HG02973 (cell line): ENCODE data around the gene KCNMB1.

Experiments
- ATAC-seq: cut with Tn5 transposase; IDR thresholded peaks from one replicate; pipeline ENCODE4 v1.9.1; 2021; ENCODE audit warnings: moderate library complexity; ENCODE audit not compliant: unreplicated experiment

KCNMB1 gene, protein sequence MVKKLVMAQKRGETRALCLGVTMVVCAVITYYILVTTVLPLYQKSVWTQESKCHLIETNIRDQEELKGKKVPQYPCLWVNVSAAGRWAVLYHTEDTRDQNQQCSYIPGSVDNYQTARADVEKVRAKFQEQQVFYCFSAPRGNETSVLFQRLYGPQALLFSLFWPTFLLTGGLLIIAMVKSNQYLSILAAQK

DNA sequence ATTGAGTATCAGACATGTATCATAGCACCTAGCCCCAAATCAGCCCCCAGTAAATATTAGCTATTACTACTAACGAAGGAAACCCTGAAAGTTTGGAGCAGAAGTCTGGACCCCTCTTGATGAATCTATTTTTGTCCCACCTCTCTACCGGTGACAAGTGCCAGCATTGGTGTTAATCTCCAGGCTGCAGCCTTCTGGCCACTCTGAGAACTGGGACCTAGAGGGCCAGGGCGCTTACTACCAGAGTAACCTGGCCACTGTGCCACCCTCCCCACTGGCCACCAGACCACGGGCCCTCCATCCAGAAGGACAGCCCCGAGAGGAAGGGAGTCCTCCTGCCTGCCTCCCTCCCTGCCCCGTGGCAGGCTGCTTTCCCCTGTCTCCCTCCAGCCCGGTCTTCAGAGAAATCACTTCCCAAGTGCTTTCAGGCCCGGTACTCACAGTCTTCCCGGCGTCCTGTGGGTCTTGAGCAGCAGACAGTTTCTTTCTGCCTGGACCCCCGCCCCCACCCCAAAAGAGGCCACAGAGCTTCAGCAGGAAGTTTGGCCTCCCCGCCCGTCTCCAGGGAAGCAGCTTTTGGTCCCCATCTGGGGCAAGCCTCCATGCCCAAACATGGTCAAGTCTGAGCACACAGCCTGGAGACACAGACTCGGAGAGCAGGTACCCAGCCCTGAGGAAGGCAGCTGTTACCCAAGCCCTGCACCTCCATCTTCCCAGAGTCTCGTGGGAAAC lies at the start of gene KCNMB1:
Gene KCNMB1 (minus strand): TSS at position 550 of the 732 bp plus-strand sequence. CDS start 3,920 bp downstream, outside the sequence.
- ATAC-seq, result no peak

DNA sequence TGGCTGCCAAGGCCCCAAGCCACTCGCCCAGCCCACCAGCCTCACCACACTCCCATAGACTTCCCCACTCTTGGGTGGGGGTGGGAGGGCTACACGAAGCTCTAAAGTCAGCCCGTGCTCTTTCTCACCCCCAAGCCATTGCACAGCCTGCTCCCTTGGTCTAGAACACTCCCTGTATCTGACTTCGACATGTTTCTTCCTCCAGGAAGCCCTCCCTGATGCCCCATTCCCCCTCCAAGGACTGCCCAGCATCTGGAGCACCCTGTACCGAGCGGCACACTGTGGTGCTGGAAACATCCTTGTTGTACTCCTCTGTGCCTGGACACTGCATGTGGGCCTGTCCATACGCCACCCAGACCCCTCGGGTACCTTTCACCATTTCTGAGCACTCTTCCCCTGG lies 49.4 kb upstream of the KCNMB1 start:
- ATAC-seq, result no peak

DNA sequence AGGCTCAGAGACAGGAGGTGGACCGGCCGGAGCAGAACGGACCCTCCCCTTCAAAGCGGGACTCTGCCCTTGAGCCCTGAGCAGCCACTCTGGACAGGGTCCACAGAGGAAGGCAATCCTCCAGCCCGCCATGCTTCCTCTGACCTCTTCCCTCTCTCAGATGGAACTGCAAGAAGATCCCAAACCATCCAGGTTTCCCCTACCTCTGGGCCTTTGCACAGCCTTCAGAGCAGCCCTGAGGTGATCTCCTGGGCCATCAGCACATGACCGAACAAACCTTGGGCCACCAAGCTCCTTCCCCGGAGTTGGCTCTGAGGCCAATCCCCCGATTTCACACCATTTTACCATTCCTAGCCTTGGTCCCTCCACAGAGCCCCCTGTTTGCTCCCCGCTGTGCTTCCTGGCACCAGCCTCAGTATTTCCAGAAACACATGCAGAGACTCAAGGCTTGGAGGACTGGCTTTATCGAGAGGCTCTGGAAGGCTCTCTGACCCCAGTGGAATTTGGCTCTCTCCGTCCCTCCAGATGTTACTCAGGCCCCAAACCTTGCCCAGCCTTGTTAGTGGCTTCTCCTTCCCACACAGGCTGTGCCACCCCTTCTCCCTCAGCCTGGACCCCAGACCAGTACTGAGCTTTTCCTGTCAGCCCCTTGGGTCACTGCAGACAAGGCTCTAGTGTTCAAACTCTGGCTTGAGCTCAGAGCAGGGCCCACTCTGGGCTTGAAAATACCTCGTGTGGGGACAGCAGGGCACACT lies 48.6 kb upstream of the KCNMB1 start:
- no peak for ATAC-seq

DNA sequence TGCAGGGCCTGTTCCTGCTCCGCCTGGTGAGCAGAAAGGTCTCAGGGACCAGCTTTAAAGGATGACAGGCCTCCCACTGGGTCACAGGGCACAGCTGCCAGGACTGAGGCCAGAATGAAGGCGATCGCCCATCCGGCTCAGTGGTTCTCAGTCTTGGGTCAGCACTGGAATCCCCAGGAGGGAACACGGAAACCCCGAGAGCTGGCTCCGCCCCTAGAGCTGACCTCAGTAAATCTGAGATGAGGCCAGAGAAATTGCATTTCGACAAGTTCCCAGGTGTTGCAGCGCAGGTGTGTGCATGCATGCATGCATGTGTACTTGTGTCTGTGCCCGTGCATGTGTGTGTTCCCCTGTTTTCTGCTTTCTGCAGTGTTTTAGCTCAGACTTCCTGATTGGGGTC lies 47.2 kb upstream of the KCNMB1 start:
- no peak for ATAC-seq

DNA sequence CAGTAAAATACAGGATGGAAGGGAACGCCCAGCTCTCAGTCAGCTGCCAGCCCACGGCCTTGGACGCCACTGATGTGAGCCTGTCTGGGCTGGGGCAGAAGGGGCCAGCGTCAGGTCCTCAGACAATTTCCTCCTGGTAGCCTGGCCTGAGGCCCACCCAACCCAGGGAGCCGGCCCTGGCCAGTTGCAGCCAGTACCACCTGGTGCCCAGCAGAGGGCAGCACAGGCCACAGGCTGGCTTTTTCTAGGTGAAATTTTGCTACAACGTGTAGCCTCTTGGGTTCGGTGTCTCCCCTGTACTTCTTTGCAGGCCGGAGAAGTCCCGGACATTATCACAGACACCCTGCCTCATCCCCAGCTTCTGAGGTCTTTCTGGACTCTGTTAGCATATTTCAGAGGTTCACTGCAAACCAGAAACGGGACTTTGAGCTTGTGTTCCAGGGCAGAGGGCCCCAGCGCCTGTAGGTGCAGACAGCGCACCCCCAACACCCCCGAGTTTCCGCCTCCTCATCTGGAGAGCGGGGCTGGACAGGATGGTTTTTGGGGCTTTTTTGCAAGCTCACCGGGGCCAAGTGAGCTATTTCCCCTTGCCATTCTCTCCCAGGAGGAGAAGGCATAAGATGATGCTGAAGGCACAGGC lies 45.9 kb upstream of the KCNMB1 start:
- ATAC-seq, result no peak

DNA sequence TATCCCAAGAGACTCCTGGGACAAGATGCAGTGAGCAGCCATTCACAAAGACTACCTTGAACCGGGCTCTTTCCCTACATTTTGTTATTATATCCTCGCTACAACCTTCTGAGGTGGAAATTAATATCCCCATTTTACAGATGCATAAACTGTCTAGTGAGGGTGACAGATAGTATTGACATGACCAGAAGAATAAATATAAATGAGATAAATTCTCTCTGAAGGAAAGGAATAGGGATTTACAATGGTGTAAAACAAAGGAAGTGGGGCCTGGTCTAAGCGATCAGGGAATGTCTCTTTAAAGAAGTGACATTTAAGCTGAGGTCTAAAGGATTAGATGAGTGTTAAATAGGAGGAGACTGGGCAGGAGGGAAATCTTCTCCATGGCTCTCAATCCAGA lies 43.5 kb upstream of the KCNMB1 start:
- no peak for ATAC-seq

DNA sequence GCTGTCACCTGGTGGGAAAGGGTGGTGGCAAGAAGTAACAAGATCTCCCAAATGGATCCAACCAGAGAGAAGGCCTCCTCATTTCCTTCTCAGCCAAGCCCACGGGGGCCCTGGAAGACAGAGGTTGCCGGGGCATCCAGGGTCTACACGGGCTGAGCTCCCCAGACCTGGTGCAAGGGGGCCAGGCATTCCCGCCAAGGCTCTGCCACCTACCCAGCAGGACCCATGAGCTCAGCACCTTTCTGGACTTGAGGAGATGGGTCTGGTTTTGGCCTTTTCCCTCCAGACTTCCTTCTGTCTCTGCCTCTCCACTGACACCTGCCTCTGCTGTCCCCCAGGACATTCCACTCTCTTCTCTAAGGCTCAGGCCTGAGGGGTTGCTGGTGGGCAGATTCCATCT lies 42.4 kb upstream of the KCNMB1 start:
- ATAC-seq, result no peak

DNA sequence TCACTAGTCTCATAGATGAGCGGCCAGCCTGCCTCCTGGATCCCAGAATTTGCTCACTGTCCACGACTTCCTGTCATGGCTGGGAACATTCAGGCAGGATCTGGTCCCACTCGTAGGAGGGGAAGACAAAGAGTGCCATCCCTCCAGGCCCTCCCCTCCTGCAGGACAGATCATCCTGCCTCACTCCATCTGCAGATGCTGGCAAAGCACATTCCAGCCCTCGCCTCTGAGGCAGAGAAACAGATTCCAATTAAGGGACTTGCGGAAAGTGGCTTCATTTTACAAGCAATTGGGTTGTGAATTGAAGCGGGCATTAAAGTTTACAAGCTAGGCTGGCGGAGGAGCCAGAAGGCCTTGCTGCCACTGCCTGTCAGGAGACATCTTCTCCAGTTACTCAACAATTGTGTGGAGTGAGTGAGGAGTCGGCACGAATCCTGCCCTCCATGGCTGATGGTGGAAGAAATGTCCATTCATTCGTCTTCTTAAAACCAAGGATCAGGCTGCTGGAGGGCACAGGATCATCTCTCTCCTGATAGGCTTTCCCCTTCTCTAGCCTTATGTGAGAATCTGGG lies 41.8 kb upstream of the KCNMB1 start:
- ATAC-seq, result no peak

DNA sequence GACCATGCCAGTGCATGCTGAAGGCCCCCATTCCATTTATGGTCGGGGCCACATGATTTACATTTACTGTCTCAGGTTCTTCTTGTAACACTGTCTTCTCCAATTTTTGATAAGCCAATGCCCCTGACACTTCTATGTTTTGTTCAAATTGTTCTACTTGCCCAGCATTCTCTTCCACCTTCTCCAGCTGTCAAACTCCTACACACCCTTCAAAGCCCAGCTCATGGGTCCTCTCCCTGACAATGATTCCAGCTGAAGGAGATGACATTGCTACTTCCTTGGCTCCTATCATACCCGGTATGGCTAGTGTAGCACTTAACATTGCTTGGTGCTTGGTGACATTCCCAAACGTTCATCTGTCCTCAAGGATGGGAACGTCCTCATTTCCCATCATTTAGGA lies 41.1 kb upstream of the KCNMB1 start:
- no peak for ATAC-seq

DNA sequence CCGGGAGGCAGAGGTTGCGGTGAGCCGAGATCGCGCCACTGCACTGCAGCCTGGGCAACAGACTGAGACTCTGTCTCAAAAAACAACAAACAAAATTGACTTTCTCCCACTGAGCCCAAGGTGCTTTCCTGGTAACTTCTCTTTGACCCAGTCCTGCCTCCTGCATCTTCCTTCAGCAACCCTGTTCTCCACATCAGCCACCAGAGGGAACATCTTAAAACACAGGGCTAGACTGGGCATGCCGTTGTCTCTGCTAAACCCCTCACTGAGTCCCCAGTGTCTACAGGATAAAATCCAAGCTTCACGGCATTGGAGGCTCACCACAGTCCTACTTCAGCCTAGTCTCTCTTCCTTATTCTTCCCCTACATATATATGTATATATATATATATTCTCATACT lies 39.8 kb upstream of the KCNMB1 start:
- ATAC-seq, result no peak

DNA sequence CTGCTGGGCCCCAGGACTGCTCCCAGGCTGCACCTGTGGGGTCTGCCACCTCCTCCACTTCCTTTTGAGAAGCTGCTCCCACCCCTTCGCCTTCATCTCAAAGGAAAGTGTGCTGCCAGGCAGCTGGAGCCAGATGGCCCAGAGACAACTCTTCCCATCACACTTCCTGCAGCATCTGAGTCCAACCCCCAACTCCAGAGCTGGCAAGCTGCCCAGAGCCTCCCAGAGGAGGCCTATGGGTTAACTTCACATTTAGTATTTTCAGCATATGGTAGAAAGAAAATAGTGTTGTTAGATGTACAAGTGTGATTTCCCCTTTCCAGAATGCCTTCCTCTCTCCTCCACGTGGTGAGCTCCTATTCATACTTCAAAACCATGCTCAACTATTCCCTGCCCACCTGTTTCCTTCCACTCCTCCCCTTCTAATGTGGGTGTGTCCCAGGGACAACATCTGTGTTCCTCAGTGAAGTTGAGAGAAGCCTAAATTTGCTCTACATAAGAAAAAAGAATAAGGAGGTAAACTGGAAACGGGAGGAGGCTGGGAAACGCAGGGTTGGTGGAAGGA lies 38.6 kb upstream of the KCNMB1 start:
- no peak for ATAC-seq

DNA sequence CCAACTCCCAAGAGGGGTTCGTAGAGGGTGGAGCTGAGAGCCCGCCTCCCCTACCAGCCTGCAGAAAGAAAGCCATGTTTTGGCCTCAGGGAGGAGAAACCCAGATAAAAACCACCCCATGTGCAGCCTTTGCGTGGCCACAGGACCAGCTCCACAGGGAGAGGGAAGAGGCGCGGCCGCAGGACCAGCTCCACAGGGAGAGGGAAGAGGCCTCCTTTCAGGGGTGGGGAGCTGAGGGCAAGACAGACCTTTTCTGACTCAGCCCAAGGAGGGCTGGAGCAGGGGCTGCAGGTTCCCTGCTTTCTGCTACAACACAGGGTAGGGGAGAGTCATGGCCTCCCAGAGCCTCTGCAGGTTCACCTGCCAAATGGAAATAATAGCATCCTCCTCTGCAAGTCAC lies 37.6 kb upstream of the KCNMB1 start:
- ATAC-seq, result no peak

DNA sequence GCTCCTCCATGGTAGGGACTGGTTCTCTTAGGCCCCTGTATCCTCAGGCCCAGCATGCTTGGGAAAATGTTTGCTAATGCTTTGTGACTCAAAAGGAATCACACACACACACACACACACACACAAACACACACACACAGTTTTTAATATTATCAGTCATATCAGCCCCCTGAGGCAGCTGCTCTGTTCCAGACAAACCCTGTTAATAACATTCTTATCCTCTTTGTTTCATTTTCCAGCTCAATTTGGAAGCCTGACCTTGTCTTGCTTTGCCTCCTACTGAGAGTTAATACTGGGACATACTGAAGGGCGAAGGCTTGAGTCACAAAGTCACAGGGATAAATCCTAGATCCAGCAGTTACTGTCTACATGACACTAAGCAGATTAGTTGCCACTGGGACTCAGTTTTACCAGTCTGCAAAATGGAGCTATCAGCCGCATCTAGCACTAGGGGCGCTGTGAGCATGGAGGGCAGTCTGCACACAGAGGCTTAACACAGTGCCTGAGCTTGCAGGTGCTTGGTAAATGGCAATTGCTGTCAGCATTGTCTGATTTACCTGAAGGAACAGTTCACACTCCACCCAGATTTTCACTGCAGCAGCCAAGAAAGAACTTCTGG lies 37.1 kb upstream of the KCNMB1 start:
- no peak for ATAC-seq

DNA sequence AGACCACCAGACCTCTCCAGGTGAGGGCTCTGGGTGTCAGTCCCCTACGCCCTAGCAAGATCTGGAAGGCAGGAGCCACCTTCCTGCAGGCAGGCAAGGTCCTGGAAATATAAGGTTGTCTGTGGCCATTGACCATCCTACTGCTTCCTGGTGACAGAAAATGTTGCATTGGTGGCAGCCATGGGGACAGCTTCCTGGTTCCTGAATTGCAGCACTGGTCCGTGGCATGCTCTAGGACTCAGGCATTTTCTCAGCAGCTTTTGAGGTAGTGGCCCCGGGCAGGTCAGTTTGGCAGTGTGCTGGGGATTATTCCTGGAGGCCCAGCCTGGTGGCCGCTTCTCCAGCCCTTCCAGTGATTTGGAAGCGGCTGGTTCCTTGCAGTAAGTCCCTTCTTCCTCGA lies 36.6 kb upstream of the KCNMB1 start:
- ATAC-seq, result no peak

DNA sequence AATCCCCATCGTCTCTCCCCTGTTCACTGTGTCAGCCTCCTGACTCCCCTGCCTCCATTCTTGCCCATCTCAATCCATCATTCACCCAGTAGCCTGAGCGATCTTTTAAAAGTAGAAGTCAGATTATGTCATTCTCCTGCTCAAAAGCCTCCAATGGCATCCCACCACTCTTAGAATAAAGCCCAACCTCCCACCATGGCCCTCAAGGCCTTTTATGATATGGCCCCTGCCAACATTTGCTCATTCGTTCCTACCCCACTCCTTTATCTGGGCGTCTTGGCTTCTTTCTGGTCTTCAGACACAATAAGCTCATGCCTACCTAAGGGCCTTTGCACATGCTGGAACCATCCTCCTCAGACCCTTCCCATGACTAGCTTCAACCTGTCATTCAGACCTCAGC lies 35.5 kb upstream of the KCNMB1 start:
- no peak for ATAC-seq

DNA sequence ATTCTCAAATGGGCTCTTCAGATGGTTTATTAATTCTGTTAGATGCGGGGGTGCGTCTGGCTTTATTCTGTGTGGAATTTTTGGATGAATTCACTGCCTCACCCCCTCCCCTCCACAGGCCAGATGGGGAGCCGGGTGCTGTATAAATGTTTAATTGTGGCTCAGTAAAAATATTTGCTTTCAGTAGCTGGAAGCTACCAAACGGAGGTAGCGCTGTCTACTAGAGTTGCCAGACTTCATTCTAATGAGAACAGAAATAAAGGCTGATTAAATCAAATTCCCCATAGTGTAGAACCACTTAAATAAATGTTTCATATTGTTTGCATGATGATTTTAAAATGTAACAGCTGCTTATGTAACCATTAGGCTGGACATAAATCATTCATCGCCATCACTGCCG lies 34.5 kb upstream of the KCNMB1 start:
- ATAC-seq, result no peak

DNA sequence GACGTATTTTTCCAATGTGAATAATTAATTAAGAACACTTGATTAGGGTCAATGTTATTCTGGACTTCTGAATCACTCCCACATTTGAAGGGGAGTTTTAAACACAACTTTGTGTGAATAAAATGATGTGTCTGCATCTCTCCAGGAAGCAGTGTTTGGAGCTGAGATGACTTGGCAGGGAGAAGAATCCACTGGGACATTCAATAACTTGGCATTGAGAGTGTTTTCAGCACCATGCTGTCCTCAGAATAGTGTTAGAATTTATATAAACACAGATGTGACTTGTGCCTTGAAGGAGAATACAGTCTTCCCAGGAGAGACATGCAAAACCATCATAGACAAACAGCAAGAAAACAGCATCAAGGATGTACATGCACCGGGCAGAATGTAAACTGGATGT lies 32.7 kb upstream of the KCNMB1 start:
- ATAC-seq, result no peak

DNA sequence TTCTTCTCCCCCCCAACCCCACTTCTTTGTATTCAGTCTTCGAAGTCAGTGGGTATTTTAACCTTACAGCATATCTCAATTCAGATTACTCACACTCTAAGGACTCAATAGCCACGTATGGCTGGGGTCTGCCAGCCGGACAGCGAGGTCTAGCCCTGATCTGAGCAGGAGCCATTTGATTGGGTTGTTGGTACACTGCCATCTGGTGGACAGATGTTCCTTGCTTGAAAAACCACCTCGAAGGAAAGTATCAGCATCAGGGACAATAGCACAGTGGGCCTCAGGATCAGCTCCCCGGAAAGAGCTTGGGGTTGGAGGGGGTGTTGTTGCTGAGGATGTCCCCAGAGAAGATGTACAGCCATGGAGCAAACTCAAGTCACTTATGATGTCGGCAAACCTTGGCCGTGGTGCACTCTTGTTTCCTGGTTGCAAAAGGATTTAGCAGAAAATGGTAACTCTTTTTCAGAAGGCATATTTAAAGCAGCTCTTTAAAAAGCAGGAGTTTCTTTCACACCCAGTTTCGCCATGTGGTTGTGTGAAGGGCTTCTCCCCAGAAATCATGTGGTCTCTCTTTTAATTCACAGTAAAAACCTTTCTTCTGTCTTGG lies 31.7 kb upstream of the KCNMB1 start:
- ATAC-seq, result no peak

DNA sequence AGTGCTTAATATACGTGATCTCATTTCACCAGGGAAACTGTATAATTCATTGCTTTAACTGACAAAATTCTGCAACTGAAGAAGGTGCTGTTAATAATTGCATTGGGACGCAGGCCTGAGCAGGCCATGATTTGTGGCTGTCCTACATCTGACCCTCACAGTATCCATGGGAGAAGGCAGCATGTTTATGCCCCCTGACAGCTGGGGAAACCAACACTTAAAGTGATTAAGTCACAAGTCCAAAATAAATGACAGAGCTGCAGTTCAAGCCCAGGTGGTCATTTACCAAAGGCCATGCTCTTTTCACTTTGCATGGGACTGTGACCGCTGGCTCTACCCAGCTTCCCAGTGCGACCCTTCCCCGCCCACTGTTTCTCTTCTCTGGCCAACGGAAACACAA lies 30.5 kb upstream of the KCNMB1 start:
- no peak for ATAC-seq

DNA sequence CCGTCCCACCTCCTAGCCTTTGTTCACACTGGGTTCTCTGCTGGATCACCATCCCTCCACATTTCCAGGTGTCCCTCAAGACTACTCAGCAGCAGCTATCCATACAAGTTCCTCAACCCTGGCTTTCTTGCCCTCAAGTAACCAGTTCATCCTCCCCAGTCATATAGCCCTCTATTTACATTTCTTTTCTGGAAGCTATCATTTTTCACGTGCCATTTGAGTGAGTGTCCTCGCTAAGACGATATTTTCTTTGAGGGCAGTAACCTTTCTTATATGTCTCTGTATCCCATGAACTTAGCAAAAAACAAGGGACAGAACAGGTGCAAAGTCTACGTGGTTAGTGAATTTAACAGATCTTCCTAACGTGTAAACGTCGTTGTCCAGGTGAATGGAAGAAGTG lies 29.6 kb upstream of the KCNMB1 start:
- no peak for ATAC-seq
